Immature natural killer cell (primary cell): ENCODE data around the gene MBNL1. TPM values are rescaled to one million over a fixed set of nuclear protein-coding genes. Genes with fewer than 3 reads are reported as not detected.
"Not testable (repeated sequence)": the region's sequence is repeated elsewhere in the genome, so short reads cannot be mapped to it uniquely, and the experiment has no call there.

Experiments
- DNase-seq, 3 donors: peaks; one replicate each; pipeline ENCODE4 v3.0.0; 2022; ENCODE audit warnings: mixed read lengths in 1 of 3
- H3K27ac Mint-ChIP-seq, 6 donors: one replicate each; pipeline ENCODE4 v1.8.0; 2020; ENCODE audit warnings: mixed read lengths in 6 of 6, mild to moderate bottlenecking in 5 of 6, inconsistent platforms in 4 of 6, moderate library complexity in 3 of 6
- H3K27me3 Mint-ChIP-seq, 3 donors: one replicate each; pipeline ENCODE4 v1.8.0; 2020 to 2021; ENCODE audit warnings: low read depth in 3 of 3, mild to moderate bottlenecking in 3 of 3, mixed read lengths in 3 of 3, moderate library complexity in 3 of 3, inconsistent platforms in 1 of 3
- H3K36me3 Mint-ChIP-seq, 3 donors: one replicate each; pipeline ENCODE4 v1.8.0; 2020; ENCODE audit warnings: mixed read lengths in 3 of 3, inconsistent platforms in 2 of 3, mild to moderate bottlenecking in 2 of 3
- H3K4me1 Mint-ChIP-seq, 2 donors: one replicate each; pipeline ENCODE4 v1.8.0; 2020; ENCODE audit warnings: inconsistent platforms in 2 of 2, mild to moderate bottlenecking in 2 of 2, mixed read lengths in 2 of 2, moderate library complexity in 1 of 2
- H3K4me3 Mint-ChIP-seq, 5 donors: one replicate each; pipeline ENCODE4 v1.8.0; 2020; ENCODE audit warnings: mild to moderate bottlenecking in 5 of 5, mixed read lengths in 5 of 5, inconsistent platforms in 3 of 5, moderate library complexity in 3 of 5
- H3K9me3 Mint-ChIP-seq, 6 donors: one replicate each; pipeline ENCODE4 v1.8.0; 2020; ENCODE audit warnings: mild to moderate bottlenecking in 6 of 6, mixed read lengths in 6 of 6, inconsistent platforms in 4 of 6, moderate library complexity in 3 of 6
- polyA plus RNA-seq, 3 donors: library from polyadenylated mRNA; unstranded; fragments of 300-500 nt; fragmentation: Illumina TruSeq; gene quantifications; one replicate each; pipeline ENCODE4 v1.2.3, GENCODE V29; 2021

MBNL1 gene
- polyA plus RNA-seq, 3 donors from 2014 or later, result 270 to 399 (median 286) TPM

- Mint-ChIP-seq H3K36me3 (peaks cover 0 to 4% (median 0%) of the 10 kb centered on the region in 3 donors), H3K9me3 (no peaks in the 10 kb centered on the region), H3K27ac (peak overlapping the region; percentile 73 to 87 (median 81)), H3K4me3 (peak overlapping the region in 4 of 5 donors; percentile 25 to 72 (median 61)), H3K4me1 (peaks cover 83 to 99% of the 10 kb centered on the region in 2 donors), H3K27me3 (peaks cover 0 to 2% (median 1%) of the 10 kb centered on the region in 3 donors)
- no peak for DNase-seq
Observed at GRCh38 chr3:152321955-152322377, 53.2 kb downstream of the MBNL1 start.

DNA sequence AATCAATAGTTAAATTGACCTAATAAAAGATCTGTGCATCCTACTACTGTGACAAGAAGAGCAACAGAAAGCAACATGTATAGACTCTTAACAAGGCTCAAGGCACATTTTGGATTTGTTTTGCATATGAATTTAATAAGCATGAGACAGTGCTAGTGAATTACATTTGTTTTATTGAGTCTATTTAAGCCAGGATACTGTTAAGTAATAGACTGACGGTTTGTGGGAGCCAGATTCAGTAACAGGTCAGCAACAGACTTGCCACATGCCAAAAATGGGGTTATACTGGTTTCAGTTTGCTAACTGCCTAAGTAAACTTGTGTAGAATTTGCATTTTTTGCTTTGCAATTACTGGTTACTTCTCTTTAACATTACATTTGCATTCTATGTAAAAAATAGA lies 54.0 kb downstream of the MBNL1 start:
- peaks cover 0 to 4% (median 0%) of the 10 kb centered on the region in 3 donors for H3K36me3 Mint-ChIP-seq
- H3K9me3 Mint-ChIP-seq, result no peaks in the 10 kb centered on the region
- peak overlapping the region; percentile 53 to 87 (median 78) for H3K27ac Mint-ChIP-seq
- peaks cover 0 to 2% (median 1%) of the 10 kb centered on the region in 3 donors for H3K27me3 Mint-ChIP-seq
- H3K4me1 Mint-ChIP-seq, result peaks cover 82 to 99% of the 10 kb centered on the region in 2 donors
- peak; percentile 43 to 58 (median 55) for DNase-seq
- H3K4me3 Mint-ChIP-seq, result peak overlapping the region; percentile 28 to 72 (median 65)

DNA sequence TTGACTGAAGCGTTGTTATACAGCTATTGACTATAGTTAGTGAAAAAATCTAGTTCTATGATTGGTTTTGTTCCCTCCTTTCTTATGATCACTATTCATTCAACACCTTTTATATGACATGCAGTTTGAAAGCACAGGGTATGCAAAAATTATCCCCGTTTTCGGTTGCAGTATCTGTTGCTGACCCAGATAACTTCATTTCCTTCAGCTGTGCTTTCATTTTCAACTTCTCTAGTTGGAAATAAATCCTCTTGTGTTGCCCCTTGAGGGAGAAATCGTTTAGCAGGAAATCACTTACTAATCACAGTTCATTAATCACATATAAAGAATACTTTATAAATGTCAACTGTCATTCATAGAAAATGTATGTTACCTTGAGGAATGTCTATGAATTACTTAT lies 55.1 kb downstream of the MBNL1 start:
- Mint-ChIP-seq H3K4me1 (peaks cover 80 to 99% of the 10 kb centered on the region in 2 donors), H3K36me3 (peaks cover 0 to 4% (median 0%) of the 10 kb centered on the region in 3 donors), H3K27ac (peak overlapping the region; percentile 76 to 95 (median 86)), H3K4me3 (peak overlapping the region; percentile 70 to 91 (median 81)), H3K9me3 (no peaks in the 10 kb centered on the region), H3K27me3 (peaks cover 0 to 2% (median 0%) of the 10 kb centered on the region in 3 donors)
- peak; percentile 38 to 53 (median 43) for DNase-seq

GRCh38 chr3:152325136-152325535 lies 56.4 kb downstream of the MBNL1 start:
- H3K4me1 Mint-ChIP-seq, result peaks cover 76 to 95% of the 10 kb centered on the region in 2 donors
- DNase-seq, result no peak
- peak overlapping the region; percentile 37 to 89 (median 77) for H3K27ac Mint-ChIP-seq
- H3K27me3 Mint-ChIP-seq, result no peaks in the 10 kb centered on the region
- peaks cover 0 to 4% (median 0%) of the 10 kb centered on the region in 3 donors for H3K36me3 Mint-ChIP-seq
- no peaks in the 10 kb centered on the region for H3K9me3 Mint-ChIP-seq
- peak overlapping the region; percentile 1 to 73 (median 44) for H3K4me3 Mint-ChIP-seq

DNA sequence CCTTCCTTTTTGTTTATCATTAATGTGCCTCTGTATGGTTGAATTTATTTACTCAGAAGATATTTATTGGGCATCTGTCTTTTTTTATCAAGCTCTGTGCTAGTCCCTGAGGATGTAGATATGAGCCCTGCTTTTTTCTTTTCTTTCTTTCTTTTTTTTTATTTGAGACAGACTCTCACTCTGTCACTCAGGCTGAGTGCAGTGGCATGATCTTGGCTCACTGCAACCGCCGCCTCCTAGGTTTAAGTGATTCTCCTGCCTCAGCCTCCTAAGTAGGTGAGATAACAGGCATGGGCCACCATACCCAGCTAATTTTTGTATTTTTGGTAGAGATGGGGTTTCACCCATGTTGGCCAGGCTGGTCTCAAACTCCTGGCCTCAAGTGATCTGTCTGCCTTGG lies 58.5 kb downstream of the MBNL1 start:
- Mint-ChIP-seq H3K27me3 (no peaks in the 10 kb centered on the region), H3K4me3 (peak overlapping the region; percentile 33 to 47 (median 38)), H3K9me3 (no peaks in the 10 kb centered on the region), H3K36me3 (peaks cover 0 to 4% (median 3%) of the 10 kb centered on the region in 3 donors), H3K4me1 (peaks cover 78 to 95% of the 10 kb centered on the region in 2 donors), H3K27ac (peak overlapping the region; percentile 38 to 82 (median 65))
- no peak for DNase-seq

DNA sequence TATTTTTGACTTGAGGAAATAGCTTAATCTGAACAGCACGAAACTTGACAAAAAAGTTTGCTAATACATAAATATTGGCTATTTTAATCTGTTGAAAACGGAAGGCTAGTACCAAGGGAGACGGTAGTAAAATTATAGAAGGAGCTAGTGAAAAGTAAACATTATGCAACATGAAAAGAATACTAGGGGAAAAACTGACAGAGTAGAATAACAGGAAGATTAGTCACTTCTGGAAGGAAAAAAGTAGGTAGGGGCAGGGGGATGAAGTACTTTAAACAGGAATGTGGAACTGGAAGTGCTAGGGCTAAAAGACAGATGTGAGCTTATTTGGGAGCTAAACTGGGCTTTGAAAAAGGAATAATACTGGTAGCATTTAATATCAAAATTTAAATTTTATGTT lies 60.1 kb downstream of the MBNL1 start:
- Mint-ChIP-seq H3K4me3 (peak overlapping the region in 4 of 5 donors; percentile 9 to 59 (median 38)), H3K27me3 (peaks cover 0 to 2% (median 0%) of the 10 kb centered on the region in 3 donors), H3K4me1 (peaks cover 82 to 97% of the 10 kb centered on the region in 2 donors), H3K36me3 (peaks cover 0 to 4% (median 3%) of the 10 kb centered on the region in 3 donors), H3K27ac (peak overlapping the region; percentile 38 to 86 (median 42)), H3K9me3 (no peaks in the 10 kb centered on the region)
- no peak for DNase-seq

- H3K4me3 Mint-ChIP-seq, result peak overlapping the region in 4 of 5 donors; percentile 9 to 35 (median 20)
- peak overlapping the region; percentile 21 to 72 (median 60) for H3K27ac Mint-ChIP-seq
- H3K27me3 Mint-ChIP-seq, result peaks cover 0 to 2% (median 0%) of the 10 kb centered on the region in 3 donors
- H3K4me1 Mint-ChIP-seq, result peaks cover 83 to 97% of the 10 kb centered on the region in 2 donors
- peaks cover 0 to 7% (median 4%) of the 10 kb centered on the region in 3 donors for H3K36me3 Mint-ChIP-seq
- DNase-seq, result no peak
- H3K9me3 Mint-ChIP-seq, result no peaks in the 10 kb centered on the region
Observed at GRCh38 chr3:152330559-152330958, 61.8 kb downstream of the MBNL1 start.

GRCh38 chr3:152331018-152331541 lies 62.4 kb downstream of the MBNL1 start:
- H3K4me3 Mint-ChIP-seq, result peak overlapping the region; percentile 0 to 54 (median 43)

GRCh38 chr3:152331998-152332397 lies 63.3 kb downstream of the MBNL1 start:
- peaks cover 86 to 97% of the 10 kb centered on the region in 2 donors for H3K4me1 Mint-ChIP-seq
- H3K27me3 Mint-ChIP-seq, result peaks cover 0 to 3% (median 0%) of the 10 kb centered on the region in 3 donors
- H3K4me3 Mint-ChIP-seq, result peak overlapping the region; percentile 37 to 53 (median 40)
- DNase-seq, result peak in 1 of 3 donors; percentile 13
- peak overlapping the region; percentile 65 to 89 (median 80) for H3K27ac Mint-ChIP-seq
- peaks cover 0 to 13% (median 1%) of the 10 kb centered on the region in 3 donors for H3K36me3 Mint-ChIP-seq
- H3K9me3 Mint-ChIP-seq, result no peaks in the 10 kb centered on the region

More at GRCh38 chr3:152331018-152331541, 62.4 kb downstream of the MBNL1 start:
- Mint-ChIP-seq H3K9me3 (no peaks in the 10 kb centered on the region), H3K27ac (peak overlapping the region; percentile 39 to 82 (median 62)), H3K36me3 (peaks cover 0 to 12% (median 0%) of the 10 kb centered on the region in 3 donors), H3K4me1 (peaks cover 83 to 97% of the 10 kb centered on the region in 2 donors), H3K27me3 (peaks cover 0 to 3% (median 0%) of the 10 kb centered on the region in 3 donors)
- no peak for DNase-seq

DNA sequence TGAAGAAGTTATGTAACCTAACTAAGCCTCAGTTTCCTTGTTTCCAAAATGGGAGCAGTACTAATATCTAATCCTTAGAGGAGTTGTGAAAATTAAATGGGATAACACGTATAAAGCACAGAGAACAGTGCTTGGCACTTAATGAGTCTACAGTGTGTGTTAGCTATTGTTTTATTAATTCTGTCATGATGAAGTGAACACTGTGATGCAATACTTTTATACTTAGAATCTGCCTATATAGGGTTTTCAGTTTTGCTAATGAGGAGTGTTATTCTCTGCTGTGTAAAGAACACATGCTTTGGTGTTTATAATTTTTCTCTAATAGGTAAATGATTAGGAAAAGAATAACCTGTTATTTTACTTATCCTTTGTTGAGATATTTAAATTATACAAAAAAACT lies 65.2 kb downstream of the MBNL1 start:
- Mint-ChIP-seq H3K9me3 (no peaks in the 10 kb centered on the region), H3K4me3 (peak overlapping the region in 3 of 5 donors; percentile 31 to 62 (median 48)), H3K27ac (peak overlapping the region; percentile 63 to 82 (median 69)), H3K36me3 (peaks cover 4 to 16% (median 7%) of the 10 kb centered on the region in 3 donors), H3K27me3 (peaks cover 0 to 3% (median 0%) of the 10 kb centered on the region in 3 donors), H3K4me1 (peaks cover 86 to 97% of the 10 kb centered on the region in 2 donors)
- no peak for DNase-seq

GRCh38 chr3:152334761-152335160 lies 66.0 kb downstream of the MBNL1 start:
- DNase-seq, result no peak
- peaks cover 4 to 16% (median 7%) of the 10 kb centered on the region in 3 donors for H3K36me3 Mint-ChIP-seq
- H3K4me3 Mint-ChIP-seq, result peak overlapping the region; percentile 19 to 28 (median 21)
- H3K4me1 Mint-ChIP-seq, result peaks cover 88 to 99% of the 10 kb centered on the region in 2 donors
- peak overlapping the region; percentile 39 to 82 (median 68) for H3K27ac Mint-ChIP-seq
- H3K27me3 Mint-ChIP-seq, result peaks cover 0 to 3% (median 0%) of the 10 kb centered on the region in 3 donors
- H3K9me3 Mint-ChIP-seq, result no peaks in the 10 kb centered on the region

GRCh38 chr3:152335273-152335672 lies 66.5 kb downstream of the MBNL1 start:
- Mint-ChIP-seq H3K9me3 (no peaks in the 10 kb centered on the region), H3K4me3 (peak overlapping the region; percentile 19 to 30 (median 21)), H3K36me3 (peaks cover 7 to 16% (median 9%) of the 10 kb centered on the region in 3 donors), H3K27ac (peak overlapping the region; percentile 39 to 82 (median 68)), H3K27me3 (peaks cover 0 to 3% (median 0%) of the 10 kb centered on the region in 3 donors), H3K4me1 (peaks cover 89 to 100% of the 10 kb centered on the region in 2 donors)
- no peak for DNase-seq

GRCh38 chr3:152337337-152337736 lies 68.6 kb downstream of the MBNL1 start:
- peak overlapping the region; percentile 54 to 82 (median 71) for H3K27ac Mint-ChIP-seq
- peaks cover 81 to 100% of the 10 kb centered on the region in 2 donors for H3K4me1 Mint-ChIP-seq
- not testable (repeated sequence) for H3K27me3 Mint-ChIP-seq, DNase-seq, H3K9me3 Mint-ChIP-seq
- peaks cover 7 to 13% (median 10%) of the 10 kb centered on the region in 3 donors for H3K36me3 Mint-ChIP-seq
- peak overlapping the region in 3 of 5 donors; percentile 14 to 48 (median 43) for H3K4me3 Mint-ChIP-seq
